ENCODE data around the gene TMEM43.
"Not testable (repeated sequence)": the region's sequence is repeated elsewhere in the genome, so short reads cannot be mapped to it uniquely, and the experiment has no call there.

TMEM43 gene

DNA sequence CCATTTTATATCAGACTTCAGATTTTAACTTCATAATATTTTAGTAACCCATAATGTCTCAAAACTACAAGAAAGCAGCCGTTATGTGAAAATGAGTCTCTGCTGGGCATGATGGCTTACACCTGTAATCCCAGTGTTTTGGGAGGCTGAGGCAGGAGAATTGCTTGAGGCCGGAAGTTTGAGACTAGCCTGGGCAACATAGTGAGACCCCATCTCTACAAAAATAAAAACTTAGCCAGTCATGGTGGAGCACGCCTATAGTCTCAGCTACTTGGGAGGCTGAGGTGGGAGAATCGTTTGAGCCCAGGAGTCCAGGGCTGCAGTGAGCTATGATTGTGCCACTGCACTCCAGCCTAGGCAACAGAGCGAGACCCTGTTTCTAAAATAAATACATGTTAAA, 15.0 kb upstream of the TMEM43 start:
- H3K27me3 ChIP-seq (ENCODE audit: control insufficient read depth, insufficient read depth, low read length); H3K4me1 ChIP-seq (ENCODE audit: control insufficient read depth, insufficient read depth, low read length); H3K27ac ChIP-seq (ENCODE audit: low read depth, low read length); H3K9me3 ChIP-seq (ENCODE audit: control insufficient read depth, insufficient read depth, low read depth, low read length); H3K4me3 ChIP-seq (ENCODE audit: low read depth, low read length); H3K9ac ChIP-seq (ENCODE audit: low read length): not testable (repeated sequence)
- peaks cover 37% of the 10 kb centered on the region for H3K36me3 ChIP-seq (ENCODE audit: control insufficient read depth, insufficient read depth, low read length)

DNA sequence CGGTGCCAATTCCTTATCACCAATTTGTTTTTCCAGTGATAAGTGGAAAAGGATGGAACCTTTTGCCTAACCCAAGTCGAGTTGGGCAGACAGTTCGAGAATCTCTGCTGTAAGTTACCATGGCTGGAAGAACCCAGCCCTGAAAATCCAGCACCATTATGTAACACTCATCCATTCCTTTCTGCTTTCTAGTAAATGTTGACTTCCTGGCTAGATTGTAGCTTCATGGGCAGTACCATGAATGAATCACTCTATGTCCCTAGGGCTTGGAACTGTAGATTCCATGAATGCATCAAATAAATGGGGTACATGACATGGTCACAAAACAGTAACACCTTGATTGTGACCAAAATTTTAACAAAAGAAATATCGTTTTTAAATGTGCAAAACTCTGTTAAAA, 14.2 kb upstream of the TMEM43 start:
- Histone ChIP-seq H3K4me3 (ENCODE audit: low read depth, low read length) (no peak overlapping the region), H3K27ac (ENCODE audit: low read depth, low read length) (no peak overlapping the region), H3K9me3 (ENCODE audit: control insufficient read depth, insufficient read depth, low read depth, low read length) (0 out of 2 replicates have a peak, but pooled peaks cover 3% of the 10 kb centered on the region), H3K36me3 (ENCODE audit: control insufficient read depth, insufficient read depth, low read length) (peaks cover 46% of the 10 kb centered on the region), H3K4me1 (ENCODE audit: control insufficient read depth, insufficient read depth, low read length) (peaks cover 2% of the 10 kb centered on the region; the same call in 1 of the 2 replicates), H3K27me3 (ENCODE audit: control insufficient read depth, insufficient read depth, low read length) (no peaks in the 10 kb centered on the region), H3K9ac (ENCODE audit: low read length) (no peak overlapping the region)

GRCh38 chr3:14113965-14114635, 10.8 kb upstream of the TMEM43 start:
- Histone ChIP-seq H3K9me3 (ENCODE audit: control insufficient read depth, insufficient read depth, low read depth, low read length) (0 out of 2 replicates have a peak, but pooled peaks cover 3% of the 10 kb centered on the region), H3K9ac (ENCODE audit: low read length) (no peak overlapping the region), H3K27ac (ENCODE audit: low read depth, low read length) (no peak overlapping the region), H3K4me1 (ENCODE audit: control insufficient read depth, insufficient read depth, low read length) (peaks cover 6% of the 10 kb centered on the region), H3K4me3 (ENCODE audit: low read depth, low read length) (no peak overlapping the region), H3K27me3 (ENCODE audit: control insufficient read depth, insufficient read depth, low read length) (no peaks in the 10 kb centered on the region), H3K36me3 (ENCODE audit: control insufficient read depth, insufficient read depth, low read length) (peaks cover 66% of the 10 kb centered on the region)

DNA sequence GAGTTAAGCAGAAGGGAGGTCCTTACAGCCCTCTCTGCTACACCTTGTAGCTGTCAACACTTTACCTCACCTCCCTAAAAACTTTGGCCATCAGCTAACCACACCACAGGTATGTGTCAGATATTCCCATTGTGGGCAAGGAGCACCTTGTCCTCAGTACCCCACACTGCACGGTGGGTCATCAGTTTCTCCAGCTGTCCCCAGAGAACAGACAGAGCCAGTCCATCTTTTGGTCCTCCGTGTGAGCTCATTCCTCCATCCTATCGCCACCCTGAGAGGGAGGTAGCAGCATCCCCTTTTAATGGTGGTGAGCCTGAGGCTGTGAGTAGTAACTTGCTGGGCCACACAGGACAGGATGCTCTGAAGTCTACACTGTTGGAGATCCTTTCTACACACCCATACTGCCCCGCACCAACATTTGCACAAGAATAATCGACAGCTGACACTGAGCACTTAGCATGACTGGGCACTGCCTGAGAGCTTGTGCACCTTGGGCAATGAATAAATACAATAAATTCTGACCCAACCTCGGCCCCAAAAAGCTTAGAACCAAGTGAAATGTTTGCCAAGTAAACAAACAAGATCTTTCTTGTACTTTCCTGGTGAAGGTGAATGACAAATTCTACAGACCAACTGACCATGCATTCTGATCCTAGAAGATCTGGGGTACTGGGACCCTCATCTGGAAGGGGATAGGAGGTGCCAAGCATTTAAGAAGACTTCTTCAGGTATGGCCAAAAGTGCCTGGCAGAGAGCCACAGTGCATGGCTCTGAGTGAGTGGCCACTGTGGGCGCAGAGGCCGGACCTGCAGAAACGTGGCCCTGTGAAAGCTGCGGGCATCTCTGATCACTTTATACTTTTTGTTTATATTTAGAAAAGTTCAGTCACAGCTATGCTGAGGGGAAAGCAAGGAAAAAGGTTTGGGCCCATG, 7.1 kb upstream of the TMEM43 start:
- no peaks in the 10 kb centered on the region for H3K27me3 ChIP-seq (ENCODE audit: control insufficient read depth, insufficient read depth, low read length)
- H3K4me3 ChIP-seq (ENCODE audit: low read depth, low read length), result no peak overlapping the region
- peaks cover 11% of the 10 kb centered on the region for H3K9me3 ChIP-seq (ENCODE audit: control insufficient read depth, insufficient read depth, low read depth, low read length)
- H3K27ac ChIP-seq (ENCODE audit: low read depth, low read length), result no peak overlapping the region
- H3K9ac ChIP-seq (ENCODE audit: low read length), result no peak overlapping the region
- peaks cover 22% of the 10 kb centered on the region for H3K4me1 ChIP-seq (ENCODE audit: control insufficient read depth, insufficient read depth, low read length)
- H3K36me3 ChIP-seq (ENCODE audit: control insufficient read depth, insufficient read depth, low read length), result peaks cover 70% of the 10 kb centered on the region

GRCh38 chr3:14118400-14119381, 6.2 kb upstream of the TMEM43 start:
- Histone ChIP-seq H3K4me1 (ENCODE audit: control insufficient read depth, insufficient read depth, low read length) (peaks cover 31% of the 10 kb centered on the region), H3K9ac (ENCODE audit: low read length) (no peak overlapping the region), H3K9me3 (ENCODE audit: control insufficient read depth, insufficient read depth, low read depth, low read length) (peaks cover 11% of the 10 kb centered on the region), H3K4me3 (ENCODE audit: low read depth, low read length) (no peak overlapping the region), H3K27me3 (ENCODE audit: control insufficient read depth, insufficient read depth, low read length) (no peaks in the 10 kb centered on the region), H3K27ac (ENCODE audit: low read depth, low read length) (no peak overlapping the region), H3K36me3 (ENCODE audit: control insufficient read depth, insufficient read depth, low read length) (peaks cover 61% of the 10 kb centered on the region)

DNA sequence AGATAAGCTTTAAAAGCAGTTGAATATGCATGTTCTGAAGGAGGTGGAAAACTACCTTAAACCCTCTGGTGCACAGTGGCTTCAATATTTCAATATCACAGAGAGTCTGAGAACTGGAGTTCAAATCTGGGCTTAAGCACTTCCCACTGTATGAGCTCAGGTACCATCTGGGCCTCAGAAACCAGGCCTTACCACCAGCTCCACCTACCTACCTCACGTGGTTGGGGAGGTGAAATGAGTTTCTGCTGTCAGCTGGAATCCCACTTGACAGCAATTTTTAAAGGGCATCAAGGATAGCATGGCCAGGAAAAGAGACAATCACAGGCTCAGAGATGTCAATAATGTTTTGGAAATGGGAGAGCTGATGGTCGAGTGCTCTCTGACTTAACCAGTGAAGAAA, 5.2 kb upstream of the TMEM43 start:
- Histone ChIP-seq H3K27ac (ENCODE audit: low read depth, low read length) (no peak overlapping the region), H3K9ac (ENCODE audit: low read length) (no peak overlapping the region), H3K27me3 (ENCODE audit: control insufficient read depth, insufficient read depth, low read length) (no peaks in the 10 kb centered on the region)

GRCh38 chr3:14120111-14120920, 4.5 kb upstream of the TMEM43 start:
- peaks cover 11% of the 10 kb centered on the region for H3K9me3 ChIP-seq (ENCODE audit: control insufficient read depth, insufficient read depth, low read depth, low read length)
- no peak overlapping the region for H3K27ac ChIP-seq (ENCODE audit: low read depth, low read length)
- no peak overlapping the region for H3K4me3 ChIP-seq (ENCODE audit: low read depth, low read length)
- peaks cover 46% of the 10 kb centered on the region for H3K36me3 ChIP-seq (ENCODE audit: control insufficient read depth, insufficient read depth, low read length)
- H3K9ac ChIP-seq (ENCODE audit: low read length), result no peak overlapping the region
- H3K27me3 ChIP-seq (ENCODE audit: control insufficient read depth, insufficient read depth, low read length), result no peaks in the 10 kb centered on the region
- peaks cover 31% of the 10 kb centered on the region for H3K4me1 ChIP-seq (ENCODE audit: control insufficient read depth, insufficient read depth, low read length)

More for the DNA sequence above, 5.2 kb upstream of the TMEM43 start:
- Histone ChIP-seq H3K4me3 (ENCODE audit: low read depth, low read length) (no peak overlapping the region), H3K36me3 (ENCODE audit: control insufficient read depth, insufficient read depth, low read length) (peaks cover 52% of the 10 kb centered on the region), H3K9me3 (ENCODE audit: control insufficient read depth, insufficient read depth, low read depth, low read length) (peaks cover 11% of the 10 kb centered on the region), H3K4me1 (ENCODE audit: control insufficient read depth, insufficient read depth, low read length) (peaks cover 32% of the 10 kb centered on the region)

- H3K27me3 ChIP-seq (ENCODE audit: control insufficient read depth, insufficient read depth, low read length); H3K4me3 ChIP-seq (ENCODE audit: low read depth, low read length): not testable (repeated sequence)
- Histone ChIP-seq H3K9me3 (ENCODE audit: control insufficient read depth, insufficient read depth, low read depth, low read length) (peaks cover 11% of the 10 kb centered on the region), H3K9ac (ENCODE audit: low read length) (peak overlapping the region; percentile 84), H3K27ac (ENCODE audit: low read depth, low read length) (peak overlapping the region; percentile 81; the same call in 1 of the 2 replicates), H3K36me3 (ENCODE audit: control insufficient read depth, insufficient read depth, low read length) (peaks cover 39% of the 10 kb centered on the region), H3K4me1 (ENCODE audit: control insufficient read depth, insufficient read depth, low read length) (peaks cover 33% of the 10 kb centered on the region)
Observed at GRCh38 chr3:14120921-14121448, 3.9 kb upstream of the TMEM43 start.

- peaks cover 11% of the 10 kb centered on the region for H3K9me3 ChIP-seq (ENCODE audit: control insufficient read depth, insufficient read depth, low read depth, low read length)
- H3K4me1 ChIP-seq (ENCODE audit: control insufficient read depth, insufficient read depth, low read length), result peaks cover 39% of the 10 kb centered on the region
- peaks cover 36% of the 10 kb centered on the region for H3K36me3 ChIP-seq (ENCODE audit: control insufficient read depth, insufficient read depth, low read length)
- peak overlapping the region; percentile 14; the same call in 1 of the 2 replicates for H3K4me3 ChIP-seq (ENCODE audit: low read depth, low read length)
- peak overlapping the region; percentile 81; the same call in 1 of the 2 replicates for H3K27ac ChIP-seq (ENCODE audit: low read depth, low read length)
- H3K27me3 ChIP-seq (ENCODE audit: control insufficient read depth, insufficient read depth, low read length), result no peaks in the 10 kb centered on the region
- H3K9ac ChIP-seq (ENCODE audit: low read length), result peak overlapping the region; percentile 84
Observed at GRCh38 chr3:14121859-14122258, 3.0 kb upstream of the TMEM43 start.
